A673 (cell line): ENCODE results near the gene PBX4. TPM values are rescaled to one million over a fixed set of nuclear protein-coding genes. Genes with fewer than 3 reads are reported as not detected.

Experiments
- BruUV-seq: library from RNA; stranded (reverse); fragments of 400-500 nt; replicated peaks from 2 replicates; lab custom pipeline; 2021; lab: Mats Ljungman, UMichigan
- CTCF ChIA-PET: fragments of 300-600 bp; sonication (Branson Sonifier 250); formaldehyde crosslinking; loops from one replicate; lab custom pipeline; 2022; ENCODE audit warnings: antibody characterized with exemption; lab: Charles Lee
- POLR2A ChIA-PET: fragments of 300-600 bp; sonication (Branson Sonifier 250); formaldehyde crosslinking; loops from one replicate; lab custom pipeline; 2022; ENCODE audit warnings: antibody characterized with exemption; ENCODE audit not compliant: low non-redundant PET; lab: Charles Lee
- DNase-seq: peaks from one replicate; pipeline ENCODE4 v3.0.0-alpha.2; 2015; ENCODE audit warnings: low spot score
- H3K27ac ChIP-seq: fragments of 200-600 bp; sonication (generic); 2 replicates; pipeline ENCODE4 v1.5.1; 2016; ENCODE audit warnings: mixed run types, low read depth, mild to moderate bottlenecking, mixed read lengths, antibody characterized with exemption, low read length; ENCODE audit not compliant: poor library complexity, severe bottlenecking
- H3K27me3 ChIP-seq: fragments of 200-600 bp; sonication (generic); replicated peaks from 2 replicates; pipeline ENCODE4 v1.6.1; 2017; ENCODE audit warnings: mixed run types, low read depth, mild to moderate bottlenecking, mixed read lengths, antibody characterized with exemption, low read length; ENCODE audit not compliant: insufficient read depth, poor library complexity
- H3K36me3 ChIP-seq: fragments of 200-600 bp; sonication (generic); 2 replicates; pipeline ENCODE4 v1.6.1; 2016; ENCODE audit warnings: mixed run types, mild to moderate bottlenecking, mixed read lengths, antibody characterized with exemption, low read length; ENCODE audit not compliant: insufficient read depth, poor library complexity, severe bottlenecking
- H3K4me1 ChIP-seq: fragments of 200-600 bp; sonication (generic); 2 replicates; pipeline ENCODE4 v1.6.1; 2017; ENCODE audit warnings: mixed run types, mild to moderate bottlenecking, mixed read lengths, antibody characterized with exemption, low read length; ENCODE audit not compliant: insufficient read depth, poor library complexity, severe bottlenecking
- H3K4me3 ChIP-seq: fragments of 200-600 bp; sonication (generic); 2 replicates; pipeline ENCODE4 v1.5.1; 2016; ENCODE audit warnings: low read depth, mixed run types, mild to moderate bottlenecking, mixed read lengths, low read length; ENCODE audit not compliant: poor library complexity, severe bottlenecking
- H3K9me3 ChIP-seq: fragments of 200-600 bp; sonication (generic); 2 replicates; pipeline ENCODE4 v1.6.1; 2016; ENCODE audit warnings: mixed run types, low read depth, mild to moderate bottlenecking, mixed read lengths, antibody characterized with exemption, low read length; ENCODE audit not compliant: poor library complexity, severe bottlenecking
- CTCF ChIP-seq: fragments of 300-800, 200-600 bp; sonication (generic); conservative IDR thresholded peaks from 2 replicates; pipeline ENCODE4 v1.5.1; 2017; ENCODE audit warnings: low read depth, mild to moderate bottlenecking, antibody characterized with exemption, low read length, moderate library complexity, mixed read lengths
- EZH2 ChIP-seq: fragments of 200-600 bp; sonication (generic); IDR thresholded peaks from 2 replicates; pipeline ENCODE4 v1.6.1; 2017; ENCODE audit warnings: borderline replicate concordance, low read depth, mild to moderate bottlenecking, mixed read lengths, antibody characterized with exemption, low read length; ENCODE audit not compliant: poor library complexity, severe bottlenecking
- intact Hi-C: fragments of 100-400 bp; cut with micrococcal nuclease; formaldehyde crosslinking; loops from one replicate; pipeline ENCODE4 v1.10.0; 2022; ENCODE audit not compliant: unreplicated experiment
- total RNA-seq: library from RNA; stranded (reverse); gene quantifications from 2 replicates; pipeline ENCODE4 v1.2.3, GENCODE V29; 2021

PBX4 gene
- total RNA-seq, 1 experiment from 2014 or later: 3.1 TPM

GRCh38 chr19:19540064-19540714, 78.3 kb downstream of the PBX4 start:
- H3K9me3 ChIP-seq: no peaks in the 10 kb centered on the region
- H3K36me3 ChIP-seq: no peaks in the 10 kb centered on the region
- no peak overlapping the region for H3K27ac ChIP-seq
- no peak for TF ChIP-seq CTCF
- TF ChIP-seq EZH2: no peak
- intact Hi-C loops: no loop called here
- CTCF ChIA-PET: interaction anchor here (1.0 kb wide), 1 partner anchor 12 kb away, joined by 8 read pairs; no protein-coding TSS in a partner anchor
- BruUV-seq: no TSS peak
- H3K4me1 ChIP-seq: peaks cover 13% of the 10 kb centered on the region
- H3K4me3 ChIP-seq: no peak overlapping the region
- POLR2A ChIA-PET: no interaction called here
- H3K27me3 ChIP-seq: no peaks in the 10 kb centered on the region
- peak; percentile 74 for DNase-seq

GRCh38 chr19:19539698-19540063, 78.8 kb downstream of the PBX4 start:
- intact Hi-C loops: no loop called here
- POLR2A ChIA-PET: no interaction called here

GRCh38 chr19:19538785-19539166, 79.7 kb downstream of the PBX4 start:
- DNase-seq: no peak
- no TSS peak for BruUV-seq

More at GRCh38 chr19:19539698-19540063, 78.8 kb downstream of the PBX4 start:
- no peak for DNase-seq
- Histone ChIP-seq H3K27me3 (no peaks in the 10 kb centered on the region), H3K9me3 (no peaks in the 10 kb centered on the region), H3K27ac (no peak overlapping the region), H3K36me3 (no peaks in the 10 kb centered on the region), H3K4me3 (no peak overlapping the region), H3K4me1 (peaks cover 13% of the 10 kb centered on the region)
- TF ChIP-seq EZH2: no peak
- TF ChIP-seq CTCF: no peak
- CTCF ChIA-PET: no interaction called here
- no TSS peak for BruUV-seq

More at GRCh38 chr19:19538785-19539166, 79.7 kb downstream of the PBX4 start:
- peak overlapping the region; percentile 49 for H3K4me3 ChIP-seq
- H3K9me3 ChIP-seq: no peaks in the 10 kb centered on the region
- ChIA-PET POLR2A (no interaction called here), CTCF (no interaction called here)
- H3K36me3 ChIP-seq: no peaks in the 10 kb centered on the region
- intact Hi-C loops: no loop called here
- no peak for TF ChIP-seq EZH2
- no peak for TF ChIP-seq CTCF
- no peak overlapping the region for H3K27ac ChIP-seq
- peaks cover 13% of the 10 kb centered on the region for H3K4me1 ChIP-seq
- H3K27me3 ChIP-seq: no peaks in the 10 kb centered on the region
